H1 (cell line): ENCODE results near the gene SKIL. TPM values are rescaled to one million over a fixed set of nuclear protein-coding genes. Genes with fewer than 3 reads are reported as not detected.

Source experiments
- KDM4A ChIP-seq: IDR thresholded peaks from one replicate; pipeline ENCODE4 v1.7.1; 2012; ENCODE audit warnings: low read depth, mild to moderate bottlenecking, moderate library complexity, low read length, inconsistent platforms; ENCODE audit not compliant: severe bottlenecking
- polyA plus RNA-seq, 7 experiments: library from polyadenylated mRNA; depleted of rRNA in 3 of 7; stranded (reverse) in 5 of 7; unstranded in 2 of 7; fragments of >200 nt in 5 of 7; fragments of 200-250 nt in 2 of 7; gene quantifications; 1 replicate in 5 of 7; 2 replicates in 1 of 7; 4 replicates in 1 of 7; pipeline versions ENCODE4 v1.2.1 to v1.2.3, GENCODE V29; 2011 to 2013; ENCODE audit warnings: missing spikeins in 2 of 7, mixed read lengths in 2 of 7
- total RNA-seq: library from RNA; stranded (reverse); fragmentation: NEBNext Ultra II Directional; extraction: Animal tissue kit (Norgen Biotek cat#: 25700); gene quantifications from 2 replicates; pipeline ENCODE4 v1.2.1, GENCODE V29; 2021

SKIL gene
- total and polyA plus RNA-seq, 2 of the 8 experiments (the other 6 are each of a cell fraction or from before 2014, with no cell fraction given) = 13.2 to 277 TPM

GRCh38 chr3:170350515-170351413 lies 6.8 kb upstream of the SKIL start (continued):
- TF ChIP-seq KDM4A = no peak
